GM12872 (cell line): ENCODE results near the gene SIRPB2.

Experiments used
- CTCF ChIP-seq: IDR thresholded peaks from 3 replicates; pipeline ENCODE4 v1.5.1; 2011; ENCODE audit warnings: low read depth, mild to moderate bottlenecking, low read length, moderate library complexity; ENCODE audit not compliant: insufficient read depth

Gene SIRPB2

GRCh38 chr20:1446536-1446935 is 44.7 kb downstream of the SIRPB2 start:
- TF ChIP-seq CTCF, result no peak

GRCh38 chr20:1443085-1443484 is 48.1 kb downstream of the SIRPB2 start:
- no peak for TF ChIP-seq CTCF

- TF ChIP-seq CTCF, result no peak
Measured at GRCh38 chr20:1442304-1442703, 48.9 kb downstream of the SIRPB2 start.

- no peak for TF ChIP-seq CTCF
Measured at GRCh38 chr20:1441133-1441532, 50.1 kb downstream of the SIRPB2 start.

GRCh38 chr20:1440024-1440423 is 51.2 kb downstream of the SIRPB2 start:
- peak; percentile 54 for TF ChIP-seq CTCF

GRCh38 chr20:1438361-1438760 is 52.9 kb downstream of the SIRPB2 start:
- TF ChIP-seq CTCF, result no peak

GRCh38 chr20:1437235-1437904 is 53.9 kb downstream of the SIRPB2 start:
- TF ChIP-seq CTCF, result peak; percentile 93
